ENCODE measurements around the gene TRIM29. TPM values are rescaled to one million over a fixed set of nuclear protein-coding genes. Genes with fewer than 3 reads are reported as not detected.

The TRIM29 gene
- total RNA-seq, 2 donors from 2014 or later: not detected

GRCh38 chr11:120108154-120108784, 29.6 kb downstream of the TRIM29 start:
- no peaks in the 10 kb centered on the region for H3K9me3 Mint-ChIP-seq
- ATAC-seq (replicated peaks): peak; percentile 72
- no peak overlapping the region for H3K27ac Mint-ChIP-seq
- no peak overlapping the region for H3K4me3 Mint-ChIP-seq
- no peaks in the 10 kb centered on the region for H3K36me3 Mint-ChIP-seq (ENCODE audit: low read depth)
- H3K27me3 Mint-ChIP-seq: peaks cover 22% of the 10 kb centered on the region
- no peaks in the 10 kb centered on the region for H3K4me1 Mint-ChIP-seq

GRCh38 chr11:120107692-120108091, 30.2 kb downstream of the TRIM29 start:
- ATAC-seq (replicated peaks): no peak
- Mint-ChIP-seq H3K4me1 (no peaks in the 10 kb centered on the region), H3K4me3 (no peak overlapping the region), H3K27ac (no peak overlapping the region), H3K36me3 (ENCODE audit: low read depth) (no peaks in the 10 kb centered on the region), H3K27me3 (peaks cover 23% of the 10 kb centered on the region), H3K9me3 (no peaks in the 10 kb centered on the region)

- H3K4me1 Mint-ChIP-seq: no peaks in the 10 kb centered on the region
- H3K9me3 Mint-ChIP-seq: no peaks in the 10 kb centered on the region
- no peak overlapping the region for H3K27ac Mint-ChIP-seq
- ATAC-seq (replicated peaks): no peak
- no peak overlapping the region for H3K4me3 Mint-ChIP-seq
- H3K27me3 Mint-ChIP-seq: peaks cover 25% of the 10 kb centered on the region
- no peaks in the 10 kb centered on the region for H3K36me3 Mint-ChIP-seq (ENCODE audit: low read depth)
Observed at GRCh38 chr11:120106354-120107150, 31.4 kb downstream of the TRIM29 start.

GRCh38 chr11:120105576-120105975, 32.3 kb downstream of the TRIM29 start:
- H3K4me3 Mint-ChIP-seq: no peak overlapping the region
- no peak overlapping the region for H3K27ac Mint-ChIP-seq
- no peaks in the 10 kb centered on the region for H3K4me1 Mint-ChIP-seq
- H3K36me3 Mint-ChIP-seq (ENCODE audit: low read depth): no peaks in the 10 kb centered on the region
- no peak for ATAC-seq (replicated peaks)
- peaks cover 30% of the 10 kb centered on the region for H3K27me3 Mint-ChIP-seq
- H3K9me3 Mint-ChIP-seq: no peaks in the 10 kb centered on the region

GRCh38 chr11:120104041-120104565, 33.8 kb downstream of the TRIM29 start:
- Mint-ChIP-seq H3K27me3 (peaks cover 33% of the 10 kb centered on the region), H3K36me3 (ENCODE audit: low read depth) (no peaks in the 10 kb centered on the region), H3K9me3 (no peaks in the 10 kb centered on the region), H3K27ac (no peak overlapping the region), H3K4me1 (no peaks in the 10 kb centered on the region), H3K4me3 (no peak overlapping the region)
- no peak for ATAC-seq (replicated peaks)

- no peak for ATAC-seq (replicated peaks)
- no peak overlapping the region for H3K4me3 Mint-ChIP-seq
- no peaks in the 10 kb centered on the region for H3K36me3 Mint-ChIP-seq (ENCODE audit: low read depth)
- H3K27ac Mint-ChIP-seq: no peak overlapping the region
- H3K4me1 Mint-ChIP-seq: no peaks in the 10 kb centered on the region
- peaks cover 33% of the 10 kb centered on the region for H3K27me3 Mint-ChIP-seq
- H3K9me3 Mint-ChIP-seq: no peaks in the 10 kb centered on the region
Observed at GRCh38 chr11:120102864-120103122, 35.1 kb downstream of the TRIM29 start.

GRCh38 chr11:120102050-120102863, 35.7 kb downstream of the TRIM29 start:
- no peaks in the 10 kb centered on the region for H3K36me3 Mint-ChIP-seq (ENCODE audit: low read depth)
- ATAC-seq (replicated peaks): no peak
- H3K27ac Mint-ChIP-seq: no peak overlapping the region
- no peaks in the 10 kb centered on the region for H3K4me1 Mint-ChIP-seq
- H3K4me3 Mint-ChIP-seq: no peak overlapping the region
- peaks cover 33% of the 10 kb centered on the region for H3K27me3 Mint-ChIP-seq
- no peaks in the 10 kb centered on the region for H3K9me3 Mint-ChIP-seq

- Mint-ChIP-seq H3K36me3 (ENCODE audit: low read depth) (no peaks in the 10 kb centered on the region), H3K4me3 (no peak overlapping the region), H3K27me3 (peaks cover 22% of the 10 kb centered on the region), H3K9me3 (no peaks in the 10 kb centered on the region), H3K4me1 (no peaks in the 10 kb centered on the region), H3K27ac (no peak overlapping the region)
- ATAC-seq (replicated peaks): no peak
Observed at GRCh38 chr11:120098503-120099020, 39.4 kb downstream of the TRIM29 start.

- Mint-ChIP-seq H3K27me3 (peaks cover 18% of the 10 kb centered on the region), H3K36me3 (ENCODE audit: low read depth) (no peaks in the 10 kb centered on the region), H3K4me3 (no peak overlapping the region), H3K9me3 (no peaks in the 10 kb centered on the region), H3K4me1 (no peaks in the 10 kb centered on the region), H3K27ac (no peak overlapping the region)
- no peak for ATAC-seq (replicated peaks)
Observed at GRCh38 chr11:120097721-120098385, 40.1 kb downstream of the TRIM29 start.

- no peak for ATAC-seq (replicated peaks)
- Mint-ChIP-seq H3K27me3 (peaks cover 16% of the 10 kb centered on the region), H3K4me1 (no peaks in the 10 kb centered on the region), H3K9me3 (no peaks in the 10 kb centered on the region), H3K36me3 (ENCODE audit: low read depth) (no peaks in the 10 kb centered on the region), H3K27ac (no peak overlapping the region), H3K4me3 (no peak overlapping the region)
Observed at GRCh38 chr11:120096369-120097191, 41.3 kb downstream of the TRIM29 start.

- H3K9me3 Mint-ChIP-seq: no peaks in the 10 kb centered on the region
- no peaks in the 10 kb centered on the region for H3K36me3 Mint-ChIP-seq (ENCODE audit: low read depth)
- H3K27ac Mint-ChIP-seq: no peak overlapping the region
- no peaks in the 10 kb centered on the region for H3K4me1 Mint-ChIP-seq
- ATAC-seq (replicated peaks): no peak
- no peak overlapping the region for H3K4me3 Mint-ChIP-seq
- H3K27me3 Mint-ChIP-seq: peaks cover 10% of the 10 kb centered on the region
Observed at GRCh38 chr11:120095516-120095915, 42.4 kb downstream of the TRIM29 start.

GRCh38 chr11:120091701-120092100, 46.2 kb downstream of the TRIM29 start:
- Mint-ChIP-seq H3K27me3 (peaks cover 11% of the 10 kb centered on the region), H3K9me3 (no peaks in the 10 kb centered on the region), H3K4me1 (no peaks in the 10 kb centered on the region), H3K4me3 (no peak overlapping the region), H3K36me3 (ENCODE audit: low read depth) (no peaks in the 10 kb centered on the region), H3K27ac (no peak overlapping the region)
- ATAC-seq (replicated peaks): no peak

- Mint-ChIP-seq H3K36me3 (ENCODE audit: low read depth) (no peaks in the 10 kb centered on the region), H3K4me1 (no peaks in the 10 kb centered on the region), H3K27me3 (peaks cover 11% of the 10 kb centered on the region), H3K9me3 (no peaks in the 10 kb centered on the region), H3K27ac (no peak overlapping the region), H3K4me3 (no peak overlapping the region)
- ATAC-seq (replicated peaks): no peak
Observed at GRCh38 chr11:120091121-120091520, 46.8 kb downstream of the TRIM29 start.
